DOHH2 (cell line): ENCODE measurements around the gene SEMA4C.

Experiments
- H3F3A ChIP-seq: fragments of 200-600 bp; sonication (generic), shearing (Covaris generic); 2 replicates; pipeline ENCODE4 v1.6.0; 2016; ENCODE audit warnings: antibody characterized with exemption, mild to moderate bottlenecking; ENCODE audit not compliant: control insufficient read depth, insufficient read depth
- H3K27ac ChIP-seq: fragments of 200-600 bp; sonication (generic); 2 replicates; pipeline ENCODE4 v1.5.1; 2014; ENCODE audit warnings: low read depth, mild to moderate bottlenecking, low read length, moderate library complexity
- H3K27me3 ChIP-seq: fragments of 200-600 bp; sonication (generic); 2 replicates; pipeline ENCODE4 v1.6.1; 2014; ENCODE audit warnings: mild to moderate bottlenecking, low read length, mixed read lengths; ENCODE audit not compliant: control insufficient read depth
- H3K36me3 ChIP-seq: fragments of 200-600 bp; sonication (generic); 2 replicates; pipeline ENCODE4 v1.6.1; 2014; ENCODE audit warnings: mild to moderate bottlenecking, low read length, moderate library complexity, mixed read lengths; ENCODE audit not compliant: control insufficient read depth
- H3K4me1 ChIP-seq: fragments of 200-600 bp; sonication (generic); 2 replicates; pipeline ENCODE4 v1.6.1; 2014; ENCODE audit warnings: mild to moderate bottlenecking, low read length, mixed read lengths; ENCODE audit not compliant: control insufficient read depth
- H3K4me2 ChIP-seq: fragments of 200-600 bp; sonication (generic); 2 replicates; pipeline ENCODE4 v1.6.0; 2014; ENCODE audit warnings: mild to moderate bottlenecking, low read length, moderate library complexity
- H3K4me3 ChIP-seq: fragments of 200-600 bp; sonication (generic); 2 replicates; pipeline ENCODE4 v1.5.1; 2014; ENCODE audit warnings: mild to moderate bottlenecking, low read length, mixed read lengths
- H3K79me2 ChIP-seq: fragments of 200-600 bp; sonication (generic); 2 replicates; pipeline ENCODE4 v1.6.1; 2014; ENCODE audit warnings: mild to moderate bottlenecking, low read length, mixed read lengths; ENCODE audit not compliant: control insufficient read depth
- H3K9me2 ChIP-seq: fragments of 200-600 bp; sonication (generic); replicated peaks from 2 replicates; pipeline ENCODE4 v1.6.1; 2014; ENCODE audit warnings: mild to moderate bottlenecking, low read length, mixed read lengths; ENCODE audit not compliant: control insufficient read depth
- H3K9me3 ChIP-seq: fragments of 200-600 bp; sonication (generic); 2 replicates; pipeline ENCODE4 v1.6.1; 2014; ENCODE audit warnings: antibody characterized with exemption, low read length, mixed read lengths; ENCODE audit not compliant: control insufficient read depth, insufficient read depth
- H4K20me1 ChIP-seq: fragments of 200-600 bp; sonication (generic); 2 replicates; pipeline ENCODE4 v1.6.0; 2014; ENCODE audit warnings: low read depth, mild to moderate bottlenecking, antibody characterized with exemption, low read length, moderate library complexity; ENCODE audit not compliant: control insufficient read depth, insufficient read depth
- EZH2phosphoT487 ChIP-seq: fragments of 200-600 bp; sonication (generic); IDR thresholded peaks from 2 replicates; pipeline ENCODE4 v1.6.1; 2017; ENCODE audit warnings: borderline replicate concordance, mild to moderate bottlenecking, antibody characterized with exemption, low read length, moderate library complexity, mixed read lengths
- TF ChIP-seq, protein P1 (sequence below): fragments of 200-600 bp; sonication (generic); IDR thresholded peaks from one replicate; pipeline ENCODE4 v1.5.1; 2014; ENCODE audit warnings: antibody characterized with exemption, mild to moderate bottlenecking, low read depth, low read length; ENCODE audit not compliant: poor library complexity, severe bottlenecking

Gene SEMA4C

DNA sequence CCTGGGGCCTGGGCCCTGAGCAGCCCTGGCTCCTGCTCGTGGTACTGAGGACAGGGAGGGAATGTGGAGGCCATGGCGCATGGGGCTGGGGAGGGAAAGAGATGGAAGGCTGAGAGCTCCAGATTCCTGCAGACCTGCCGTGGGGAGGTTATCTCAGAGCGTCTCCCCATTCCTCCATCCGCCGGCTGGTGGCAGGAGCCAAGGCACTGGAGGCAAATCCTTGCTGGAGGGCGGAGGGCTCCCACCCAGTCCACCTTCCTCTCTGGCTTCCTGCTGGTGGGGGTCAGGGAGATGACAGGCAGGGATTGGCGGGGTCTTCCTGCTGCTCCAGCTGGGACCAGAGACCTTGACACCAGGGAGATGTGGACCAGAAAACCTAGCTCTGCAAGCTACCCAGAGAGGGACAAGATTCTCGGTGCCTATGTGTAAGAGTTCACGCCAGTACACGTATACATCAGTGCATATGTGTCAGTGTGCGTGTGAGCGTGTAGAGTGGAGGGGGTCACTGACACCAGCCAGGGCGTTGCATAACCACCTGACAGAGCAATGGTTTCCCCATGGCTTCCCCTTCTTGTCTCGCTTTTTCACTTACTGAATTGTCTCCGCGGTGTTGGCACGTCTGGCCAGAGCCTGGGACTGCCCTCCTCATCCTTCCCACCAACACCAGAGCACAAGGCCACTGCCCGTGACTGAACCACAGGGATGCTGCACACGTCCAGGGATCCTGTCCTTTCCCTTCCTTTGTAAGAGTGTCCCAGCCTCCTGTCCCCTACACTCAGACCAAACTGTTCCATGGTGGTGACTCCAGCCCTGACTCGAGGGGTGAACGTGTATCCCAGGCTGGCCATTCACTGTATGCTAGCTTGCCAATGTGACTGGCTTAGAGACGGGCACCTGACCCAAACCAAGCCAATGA, 15.8 kb upstream of the SEMA4C start:
- no peak overlapping the region for H3K4me3 ChIP-seq
- H3K9me2 ChIP-seq, result no peaks in the 10 kb centered on the region
- no peaks in the 10 kb centered on the region for H3F3A ChIP-seq
- H3K4me2 ChIP-seq, result no peak overlapping the region
- H3K27me3 ChIP-seq, result no peaks in the 10 kb centered on the region
- no peaks in the 10 kb centered on the region for H3K36me3 ChIP-seq
- H3K4me1 ChIP-seq, result no peaks in the 10 kb centered on the region
- no peak overlapping the region for H3K27ac ChIP-seq
- H3K9me3 ChIP-seq, result no peaks in the 10 kb centered on the region
- TF ChIP-seq EZH2phosphoT487, result no peak
- TF ChIP-seq, protein P1, sequence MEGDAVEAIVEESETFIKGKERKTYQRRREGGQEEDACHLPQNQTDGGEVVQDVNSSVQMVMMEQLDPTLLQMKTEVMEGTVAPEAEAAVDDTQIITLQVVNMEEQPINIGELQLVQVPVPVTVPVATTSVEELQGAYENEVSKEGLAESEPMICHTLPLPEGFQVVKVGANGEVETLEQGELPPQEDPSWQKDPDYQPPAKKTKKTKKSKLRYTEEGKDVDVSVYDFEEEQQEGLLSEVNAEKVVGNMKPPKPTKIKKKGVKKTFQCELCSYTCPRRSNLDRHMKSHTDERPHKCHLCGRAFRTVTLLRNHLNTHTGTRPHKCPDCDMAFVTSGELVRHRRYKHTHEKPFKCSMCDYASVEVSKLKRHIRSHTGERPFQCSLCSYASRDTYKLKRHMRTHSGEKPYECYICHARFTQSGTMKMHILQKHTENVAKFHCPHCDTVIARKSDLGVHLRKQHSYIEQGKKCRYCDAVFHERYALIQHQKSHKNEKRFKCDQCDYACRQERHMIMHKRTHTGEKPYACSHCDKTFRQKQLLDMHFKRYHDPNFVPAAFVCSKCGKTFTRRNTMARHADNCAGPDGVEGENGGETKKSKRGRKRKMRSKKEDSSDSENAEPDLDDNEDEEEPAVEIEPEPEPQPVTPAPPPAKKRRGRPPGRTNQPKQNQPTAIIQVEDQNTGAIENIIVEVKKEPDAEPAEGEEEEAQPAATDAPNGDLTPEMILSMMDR, result no peak
- no peaks in the 10 kb centered on the region for H3K79me2 ChIP-seq
- no peaks in the 10 kb centered on the region for H4K20me1 ChIP-seq

DNA sequence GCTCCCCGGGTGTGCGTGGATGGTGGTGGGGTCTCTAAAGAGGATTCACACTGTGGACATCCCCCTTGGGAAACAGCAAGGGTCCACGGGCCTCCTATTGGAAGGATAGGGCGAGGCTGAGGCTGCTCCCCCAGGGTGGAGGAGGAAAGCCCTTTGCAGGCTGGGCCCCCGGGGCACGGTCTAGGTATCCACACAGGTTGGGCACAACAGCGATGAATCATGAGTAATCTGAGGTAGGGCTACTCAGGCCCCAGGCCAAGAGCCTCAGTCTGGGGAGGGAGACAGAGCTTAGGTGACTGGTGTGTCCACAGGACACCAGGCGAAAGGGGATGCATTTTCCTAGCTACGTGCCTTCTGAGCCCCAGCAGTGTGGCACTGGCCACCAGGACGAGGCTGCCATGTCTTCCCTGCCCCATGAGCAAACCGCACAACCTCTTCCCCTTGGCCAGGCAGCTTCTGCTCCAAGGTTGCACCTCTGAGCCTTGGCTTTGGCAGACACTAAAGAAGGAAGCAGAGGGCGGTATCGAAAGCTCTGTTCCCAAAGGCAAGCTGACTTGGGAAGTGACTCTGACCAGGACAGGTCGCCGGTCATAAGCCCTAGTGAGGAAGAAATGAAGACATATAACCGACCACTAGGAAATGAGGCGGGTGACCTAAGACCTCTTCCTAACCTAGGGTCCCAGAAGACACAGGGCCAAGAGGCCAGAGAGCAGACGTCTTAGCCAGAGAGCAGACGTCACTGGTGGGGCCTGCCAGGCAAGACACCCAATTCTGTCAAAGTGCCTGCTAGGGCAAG, 14.6 kb upstream of the SEMA4C start:
- no peak overlapping the region for H3K4me3 ChIP-seq
- TF ChIP-seq EZH2phosphoT487, result no peak
- TF ChIP-seq, protein P1, result no peak
- no peak overlapping the region for H3K4me2 ChIP-seq
- no peak overlapping the region for H3K27ac ChIP-seq
- no peaks in the 10 kb centered on the region for H4K20me1 ChIP-seq
- H3K27me3 ChIP-seq, result no peaks in the 10 kb centered on the region
- no peaks in the 10 kb centered on the region for H3K79me2 ChIP-seq
- H3K9me3 ChIP-seq, result no peaks in the 10 kb centered on the region
- H3K4me1 ChIP-seq, result no peaks in the 10 kb centered on the region
- H3F3A ChIP-seq, result no peaks in the 10 kb centered on the region
- H3K36me3 ChIP-seq, result no peaks in the 10 kb centered on the region
- no peaks in the 10 kb centered on the region for H3K9me2 ChIP-seq

DNA sequence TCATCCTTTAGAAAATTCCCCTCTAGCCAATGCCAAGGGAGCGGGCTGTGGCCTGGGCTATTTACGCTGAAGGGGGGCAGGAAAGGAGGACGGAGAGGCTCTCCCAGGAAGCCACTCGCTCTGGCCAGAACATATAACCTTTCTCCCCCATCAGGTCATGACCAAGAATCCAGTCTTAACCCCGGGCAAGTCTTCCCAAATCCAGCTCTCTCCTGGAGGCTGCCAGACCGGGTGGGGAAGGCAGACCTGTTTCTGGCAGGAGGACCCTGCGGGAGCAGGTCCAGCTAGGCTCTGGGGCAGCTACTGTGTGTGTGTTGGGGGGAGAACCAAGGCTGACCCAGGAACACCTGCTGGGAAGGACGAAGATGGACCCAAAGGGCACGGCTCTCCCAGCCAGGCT, 13.4 kb upstream of the SEMA4C start:
- Histone ChIP-seq H3K4me1 (no peaks in the 10 kb centered on the region), H3K4me2 (no peak overlapping the region), H3K9me2 (no peaks in the 10 kb centered on the region), H3F3A (no peaks in the 10 kb centered on the region), H3K79me2 (no peaks in the 10 kb centered on the region), H3K27me3 (no peaks in the 10 kb centered on the region), H4K20me1 (no peaks in the 10 kb centered on the region), H3K27ac (no peak overlapping the region), H3K4me3 (no peak overlapping the region), H3K9me3 (no peaks in the 10 kb centered on the region), H3K36me3 (no peaks in the 10 kb centered on the region)
- no peak for TF ChIP-seq EZH2phosphoT487
- TF ChIP-seq, protein P1, result no peak
